ENCODE measurements around the gene MYO18A.

DNA sequence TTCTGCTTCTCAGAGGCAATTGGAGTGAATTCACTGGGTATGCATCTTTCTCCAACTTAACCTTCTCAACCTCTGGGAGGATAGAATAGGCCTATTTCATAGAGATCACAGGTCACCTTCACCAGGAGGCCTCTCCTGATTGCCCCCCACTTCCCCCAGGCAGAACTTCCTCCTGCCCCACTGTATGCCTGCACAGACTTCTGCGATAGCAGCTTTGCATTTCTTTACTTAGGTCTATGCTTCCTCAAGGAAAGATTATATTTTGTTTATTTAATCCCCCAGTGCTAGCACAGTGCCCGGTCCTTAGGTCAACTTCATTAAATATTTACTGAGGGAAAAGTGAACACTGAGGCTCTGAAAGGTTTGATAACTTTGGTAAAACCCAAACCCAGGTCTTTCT is 19.9 kb downstream of the MYO18A start:
- TF ChIP-seq ELF1 (IDR thresholded peaks at IDR 0.05; ENCODE audit: borderline replicate concordance, low read depth), result no peak
- no peak for TF ChIP-seq EZH2 (IDR thresholded peaks at IDR 0.05)
- TF ChIP-seq, protein P1, sequence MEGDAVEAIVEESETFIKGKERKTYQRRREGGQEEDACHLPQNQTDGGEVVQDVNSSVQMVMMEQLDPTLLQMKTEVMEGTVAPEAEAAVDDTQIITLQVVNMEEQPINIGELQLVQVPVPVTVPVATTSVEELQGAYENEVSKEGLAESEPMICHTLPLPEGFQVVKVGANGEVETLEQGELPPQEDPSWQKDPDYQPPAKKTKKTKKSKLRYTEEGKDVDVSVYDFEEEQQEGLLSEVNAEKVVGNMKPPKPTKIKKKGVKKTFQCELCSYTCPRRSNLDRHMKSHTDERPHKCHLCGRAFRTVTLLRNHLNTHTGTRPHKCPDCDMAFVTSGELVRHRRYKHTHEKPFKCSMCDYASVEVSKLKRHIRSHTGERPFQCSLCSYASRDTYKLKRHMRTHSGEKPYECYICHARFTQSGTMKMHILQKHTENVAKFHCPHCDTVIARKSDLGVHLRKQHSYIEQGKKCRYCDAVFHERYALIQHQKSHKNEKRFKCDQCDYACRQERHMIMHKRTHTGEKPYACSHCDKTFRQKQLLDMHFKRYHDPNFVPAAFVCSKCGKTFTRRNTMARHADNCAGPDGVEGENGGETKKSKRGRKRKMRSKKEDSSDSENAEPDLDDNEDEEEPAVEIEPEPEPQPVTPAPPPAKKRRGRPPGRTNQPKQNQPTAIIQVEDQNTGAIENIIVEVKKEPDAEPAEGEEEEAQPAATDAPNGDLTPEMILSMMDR (IDR thresholded peaks at IDR 0.05 in 2 of 3, conservative IDR thresholded peaks at IDR 0.05 in 1 of 3; ENCODE audit: borderline replicate concordance in 1 of 3, insufficient read depth in 1 of 3, low read depth in 2 of 3, low read length in 2 of 3), result no peak
- no peak for TF ChIP-seq POLR2AphosphoS5 (IDR thresholded peaks at IDR 0.05; ENCODE audit: low read depth, low read length)
- TF ChIP-seq, protein P2, sequence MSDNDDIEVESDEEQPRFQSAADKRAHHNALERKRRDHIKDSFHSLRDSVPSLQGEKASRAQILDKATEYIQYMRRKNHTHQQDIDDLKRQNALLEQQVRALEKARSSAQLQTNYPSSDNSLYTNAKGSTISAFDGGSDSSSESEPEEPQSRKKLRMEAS (IDR thresholded peaks at IDR 0.05), result no peak
- no peak for TF ChIP-seq SP1 (IDR thresholded peaks at IDR 0.05; ENCODE audit: low read depth)
- no peak for TF ChIP-seq SIN3A (IDR thresholded peaks at IDR 0.05; ENCODE audit: low read depth)

All from HCT116 (cell line).